Liver (tissue), 3 donors: Measurements from ENCODE around the gene PTK6.

ENCODE experiments used
- GABPA ChIP-seq, 2 donors: IDR thresholded peaks in 1 of 2; conservative IDR thresholded peaks in 1 of 2; 2 replicates each; pipeline ENCODE4 v1.6.1; 2016; ENCODE audit warnings: antibody characterized with exemption in 2 of 2, mild to moderate bottlenecking in 1 of 2, moderate library complexity in 1 of 2
- HNF4G ChIP-seq: IDR thresholded peaks from 2 replicates; pipeline ENCODE4 v1.6.1; 2016; ENCODE audit warnings: antibody characterized with exemption
- JUND ChIP-seq, 2 donors: IDR thresholded peaks; 2 replicates each; pipeline ENCODE4 v1.6.1; 2016; ENCODE audit warnings: antibody characterized with exemption in 2 of 2
- MAX ChIP-seq: IDR thresholded peaks from 2 replicates; pipeline ENCODE4 v1.6.1; 2016; ENCODE audit warnings: antibody characterized with exemption
- RAD21 ChIP-seq, 2 donors: IDR thresholded peaks; 2 replicates each; pipeline ENCODE4 v1.6.1; 2016; ENCODE audit warnings: antibody characterized with exemption in 2 of 2, mild to moderate bottlenecking in 2 of 2
- REST ChIP-seq: IDR thresholded peaks from 2 replicates; pipeline ENCODE4 v1.6.1; 2016; ENCODE audit warnings: antibody characterized with exemption, mild to moderate bottlenecking
- TAF1 ChIP-seq: conservative IDR thresholded peaks from 2 replicates; pipeline ENCODE4 v1.6.1; 2016; ENCODE audit warnings: antibody characterized with exemption, mild to moderate bottlenecking
- YY1 ChIP-seq: IDR thresholded peaks from 2 replicates; pipeline ENCODE4 v1.6.1; 2016; ENCODE audit warnings: antibody characterized with exemption, mild to moderate bottlenecking
- TF ChIP-seq, protein P1 (sequence below): fragments of 150-350 bp; IDR thresholded peaks from 2 replicates; pipeline ENCODE4 v1.5.1; 2017; ENCODE audit warnings: improper control_type of control experiment, low read depth, low read length; ENCODE audit not compliant: missing input control
- TF ChIP-seq, protein P2 (sequence below): IDR thresholded peaks from 2 replicates; pipeline ENCODE4 v1.6.1; 2016; ENCODE audit warnings: antibody characterized with exemption
- TF ChIP-seq, protein P3 (sequence below): IDR thresholded peaks from 2 replicates; pipeline ENCODE4 v1.6.1; 2016; ENCODE audit warnings: antibody characterized with exemption
- donor health status: healthy.
- donor health status: healthy.

- TF ChIP-seq, protein P1, sequence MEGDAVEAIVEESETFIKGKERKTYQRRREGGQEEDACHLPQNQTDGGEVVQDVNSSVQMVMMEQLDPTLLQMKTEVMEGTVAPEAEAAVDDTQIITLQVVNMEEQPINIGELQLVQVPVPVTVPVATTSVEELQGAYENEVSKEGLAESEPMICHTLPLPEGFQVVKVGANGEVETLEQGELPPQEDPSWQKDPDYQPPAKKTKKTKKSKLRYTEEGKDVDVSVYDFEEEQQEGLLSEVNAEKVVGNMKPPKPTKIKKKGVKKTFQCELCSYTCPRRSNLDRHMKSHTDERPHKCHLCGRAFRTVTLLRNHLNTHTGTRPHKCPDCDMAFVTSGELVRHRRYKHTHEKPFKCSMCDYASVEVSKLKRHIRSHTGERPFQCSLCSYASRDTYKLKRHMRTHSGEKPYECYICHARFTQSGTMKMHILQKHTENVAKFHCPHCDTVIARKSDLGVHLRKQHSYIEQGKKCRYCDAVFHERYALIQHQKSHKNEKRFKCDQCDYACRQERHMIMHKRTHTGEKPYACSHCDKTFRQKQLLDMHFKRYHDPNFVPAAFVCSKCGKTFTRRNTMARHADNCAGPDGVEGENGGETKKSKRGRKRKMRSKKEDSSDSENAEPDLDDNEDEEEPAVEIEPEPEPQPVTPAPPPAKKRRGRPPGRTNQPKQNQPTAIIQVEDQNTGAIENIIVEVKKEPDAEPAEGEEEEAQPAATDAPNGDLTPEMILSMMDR, result no peak
- no peak for TF ChIP-seq MAX
- TF ChIP-seq RAD21 (IDR thresholded peaks at IDR 0.05), result no peak
- no peak for TF ChIP-seq JUND (IDR thresholded peaks at IDR 0.05)
- TF ChIP-seq REST, result no peak
- no peak for TF ChIP-seq HNF4G
- TF ChIP-seq, protein P2, sequence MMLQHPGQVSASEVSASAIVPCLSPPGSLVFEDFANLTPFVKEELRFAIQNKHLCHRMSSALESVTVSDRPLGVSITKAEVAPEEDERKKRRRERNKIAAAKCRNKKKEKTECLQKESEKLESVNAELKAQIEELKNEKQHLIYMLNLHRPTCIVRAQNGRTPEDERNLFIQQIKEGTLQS, result no peak
- TF ChIP-seq TAF1, result no peak
- TF ChIP-seq GABPA (IDR thresholded peaks at IDR 0.05 in 1 of 2, conservative IDR thresholded peaks at IDR 0.05 in 1 of 2), result no peak
- TF ChIP-seq YY1, result no peak
- TF ChIP-seq, protein P3, sequence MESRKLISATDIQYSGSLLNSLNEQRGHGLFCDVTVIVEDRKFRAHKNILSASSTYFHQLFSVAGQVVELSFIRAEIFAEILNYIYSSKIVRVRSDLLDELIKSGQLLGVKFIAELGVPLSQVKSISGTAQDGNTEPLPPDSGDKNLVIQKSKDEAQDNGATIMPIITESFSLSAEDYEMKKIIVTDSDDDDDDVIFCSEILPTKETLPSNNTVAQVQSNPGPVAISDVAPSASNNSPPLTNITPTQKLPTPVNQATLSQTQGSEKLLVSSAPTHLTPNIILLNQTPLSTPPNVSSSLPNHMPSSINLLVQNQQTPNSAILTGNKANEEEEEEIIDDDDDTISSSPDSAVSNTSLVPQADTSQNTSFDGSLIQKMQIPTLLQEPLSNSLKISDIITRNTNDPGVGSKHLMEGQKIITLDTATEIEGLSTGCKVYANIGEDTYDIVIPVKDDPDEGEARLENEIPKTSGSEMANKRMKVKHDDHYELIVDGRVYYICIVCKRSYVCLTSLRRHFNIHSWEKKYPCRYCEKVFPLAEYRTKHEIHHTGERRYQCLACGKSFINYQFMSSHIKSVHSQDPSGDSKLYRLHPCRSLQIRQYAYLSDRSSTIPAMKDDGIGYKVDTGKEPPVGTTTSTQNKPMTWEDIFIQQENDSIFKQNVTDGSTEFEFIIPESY, result no peak
Measured at GRCh38 chr20:63576311-63576710, 39.1 kb upstream of the PTK6 start.
